ENCODE results near the gene JAK1. TPM values are rescaled to one million over a fixed set of nuclear protein-coding genes. Genes with fewer than 3 reads are reported as not detected.

JAK1 gene
- total and polyA plus RNA-seq, 10 donors, result 46.6 to 270 (median 205) TPM

GRCh38 chr1:64878931-64879611 lies 87.3 kb downstream of the JAK1 start:
- no peaks in the 10 kb centered on the region for H3K9me3 ChIP-seq
- peaks cover 7 to 94% (median 23%) of the 10 kb centered on the region in 6 donors for H3K4me1 ChIP-seq
- TF ChIP-seq POLR2AphosphoS5 (IDR thresholded peaks at IDR 0.05) (peak in 1 of 3 donors; percentile 5), POLR2A (IDR thresholded peaks at IDR 0.05) (no peak)
- TF ChIP-seq, protein P1, sequence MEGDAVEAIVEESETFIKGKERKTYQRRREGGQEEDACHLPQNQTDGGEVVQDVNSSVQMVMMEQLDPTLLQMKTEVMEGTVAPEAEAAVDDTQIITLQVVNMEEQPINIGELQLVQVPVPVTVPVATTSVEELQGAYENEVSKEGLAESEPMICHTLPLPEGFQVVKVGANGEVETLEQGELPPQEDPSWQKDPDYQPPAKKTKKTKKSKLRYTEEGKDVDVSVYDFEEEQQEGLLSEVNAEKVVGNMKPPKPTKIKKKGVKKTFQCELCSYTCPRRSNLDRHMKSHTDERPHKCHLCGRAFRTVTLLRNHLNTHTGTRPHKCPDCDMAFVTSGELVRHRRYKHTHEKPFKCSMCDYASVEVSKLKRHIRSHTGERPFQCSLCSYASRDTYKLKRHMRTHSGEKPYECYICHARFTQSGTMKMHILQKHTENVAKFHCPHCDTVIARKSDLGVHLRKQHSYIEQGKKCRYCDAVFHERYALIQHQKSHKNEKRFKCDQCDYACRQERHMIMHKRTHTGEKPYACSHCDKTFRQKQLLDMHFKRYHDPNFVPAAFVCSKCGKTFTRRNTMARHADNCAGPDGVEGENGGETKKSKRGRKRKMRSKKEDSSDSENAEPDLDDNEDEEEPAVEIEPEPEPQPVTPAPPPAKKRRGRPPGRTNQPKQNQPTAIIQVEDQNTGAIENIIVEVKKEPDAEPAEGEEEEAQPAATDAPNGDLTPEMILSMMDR (IDR thresholded peaks at IDR 0.05 in 8 of 11, conservative IDR thresholded peaks at IDR 0.05 in 3 of 11), result no peak
- intact Hi-C loops (cut with DNase I; ENCODE audit: low total_unique reads), result no loop called here
- no peak overlapping the region for H3K4me3 ChIP-seq
- DNase-seq, result no peak
- no peaks in the 10 kb centered on the region for H3K27me3 ChIP-seq (replicated peaks in 1 of 7)
- 78 to 88% (median 81%) methylated on average over 12 of the region's 12 CpGs for WGBS, 5 donors
- H3K36me3 ChIP-seq, result peaks cover 4 to 100% (median 54%) of the 10 kb centered on the region in 6 donors
- peak overlapping the region in 4 of 8 donors; percentile 14 to 50 (median 28) for H3K27ac ChIP-seq

GRCh38 chr1:64878090-64878489 lies 88.3 kb downstream of the JAK1 start:
- Histone ChIP-seq H3K4me3 (no peak overlapping the region), H3K27ac (peak overlapping the region in 3 of 8 donors; percentile 26 to 34 (median 29)), H3K27me3 (replicated peaks in 1 of 7) (no peaks in the 10 kb centered on the region), H3K4me1 (peaks cover 7 to 84% (median 21%) of the 10 kb centered on the region in 6 donors), H3K36me3 (peaks cover 6 to 100% (median 61%) of the 10 kb centered on the region in 6 donors), H3K9me3 (no peaks in the 10 kb centered on the region)
- TF ChIP-seq, protein P1 (IDR thresholded peaks at IDR 0.05 in 8 of 11, conservative IDR thresholded peaks at IDR 0.05 in 3 of 11), result no peak
- no peak for TF ChIP-seq POLR2A (IDR thresholded peaks at IDR 0.05)
- TF ChIP-seq POLR2AphosphoS5 (IDR thresholded peaks at IDR 0.05), result no peak
- intact Hi-C loops (cut with DNase I; ENCODE audit: low total_unique reads), result no loop called here
- no peak for DNase-seq

DNA sequence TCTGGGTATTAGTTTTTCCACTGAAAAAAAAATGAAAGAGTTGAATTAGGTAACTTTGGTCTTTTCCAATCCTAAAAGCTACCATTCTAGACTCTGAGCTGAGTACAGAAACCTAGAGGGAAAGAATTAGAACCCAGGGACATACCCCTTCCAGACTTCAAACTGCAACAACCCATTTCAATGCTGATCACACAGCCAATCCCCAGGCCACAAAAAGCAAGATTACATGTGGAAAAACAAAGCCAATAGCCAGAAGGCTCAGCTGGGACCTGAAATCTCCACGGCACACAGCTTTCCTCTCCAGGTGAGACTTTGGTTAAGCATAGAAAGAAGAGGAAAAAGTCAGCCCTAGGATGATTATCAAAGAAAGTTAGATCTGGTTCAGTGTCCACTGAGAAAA lies 88.8 kb downstream of the JAK1 start:
- TF ChIP-seq, protein P1 (IDR thresholded peaks at IDR 0.05 in 8 of 11, conservative IDR thresholded peaks at IDR 0.05 in 3 of 11), result no peak
- TF ChIP-seq POLR2A (IDR thresholded peaks at IDR 0.05), result no peak
- Histone ChIP-seq H3K4me3 (no peak overlapping the region), H3K36me3 (peaks cover 9 to 100% (median 62%) of the 10 kb centered on the region in 6 donors), H3K27me3 (replicated peaks in 1 of 7) (no peaks in the 10 kb centered on the region), H3K27ac (peak overlapping the region in 3 of 8 donors; percentile 26 to 34 (median 29)), H3K9me3 (no peaks in the 10 kb centered on the region), H3K4me1 (peaks cover 7 to 79% (median 19%) of the 10 kb centered on the region in 6 donors)
- WGBS, 5 donors, result 94 to 100% (median 96%) methylated on average over 1 of the region's 1 CpG
- intact Hi-C loops (cut with DNase I; ENCODE audit: low total_unique reads), result no loop called here
- no peak for DNase-seq

DNA sequence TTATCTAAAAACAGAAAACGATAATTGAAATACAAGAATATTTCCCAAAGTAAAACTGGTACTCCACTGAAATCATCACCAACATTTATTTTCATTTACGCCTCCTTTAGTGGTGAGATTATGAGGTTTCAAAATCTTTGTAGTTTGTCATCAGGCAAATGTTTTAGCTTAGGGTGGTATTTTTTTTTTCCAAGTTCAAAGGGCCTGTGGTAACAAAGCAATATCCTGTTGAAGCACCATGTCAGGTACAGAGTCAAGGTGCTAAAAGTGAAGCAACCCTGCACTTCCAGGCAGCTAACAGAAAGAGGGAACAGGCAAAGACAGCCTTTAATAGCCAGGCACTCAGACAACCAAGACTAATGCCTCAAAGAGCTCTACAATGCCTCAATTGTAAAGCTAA lies 89.2 kb downstream of the JAK1 start:
- H3K4me1 ChIP-seq, result peaks cover 5 to 74% (median 16%) of the 10 kb centered on the region in 6 donors
- H3K9me3 ChIP-seq, result no peaks in the 10 kb centered on the region
- intact Hi-C loops (cut with DNase I; ENCODE audit: low total_unique reads), result no loop called here
- TF ChIP-seq, protein P1 (IDR thresholded peaks at IDR 0.05 in 8 of 11, conservative IDR thresholded peaks at IDR 0.05 in 3 of 11), result no peak
- peak in 1 of 3 donors; percentile 38 for TF ChIP-seq POLR2AphosphoS5 (IDR thresholded peaks at IDR 0.05)
- H3K27me3 ChIP-seq (replicated peaks in 1 of 7), result no peaks in the 10 kb centered on the region
- peaks cover 9 to 100% (median 66%) of the 10 kb centered on the region in 6 donors for H3K36me3 ChIP-seq
- peak overlapping the region in 3 of 8 donors; percentile 26 to 34 (median 29) for H3K27ac ChIP-seq
- 58 to 87% (median 83%) methylated on average over 2 of the region's 2 CpGs for WGBS, 5 donors
- H3K4me3 ChIP-seq, result no peak overlapping the region
- no peak for DNase-seq

All from spleen (tissue), 11 donors.